Measurements from ENCODE around the gene CPLANE2.

The CPLANE2 gene

DNA sequence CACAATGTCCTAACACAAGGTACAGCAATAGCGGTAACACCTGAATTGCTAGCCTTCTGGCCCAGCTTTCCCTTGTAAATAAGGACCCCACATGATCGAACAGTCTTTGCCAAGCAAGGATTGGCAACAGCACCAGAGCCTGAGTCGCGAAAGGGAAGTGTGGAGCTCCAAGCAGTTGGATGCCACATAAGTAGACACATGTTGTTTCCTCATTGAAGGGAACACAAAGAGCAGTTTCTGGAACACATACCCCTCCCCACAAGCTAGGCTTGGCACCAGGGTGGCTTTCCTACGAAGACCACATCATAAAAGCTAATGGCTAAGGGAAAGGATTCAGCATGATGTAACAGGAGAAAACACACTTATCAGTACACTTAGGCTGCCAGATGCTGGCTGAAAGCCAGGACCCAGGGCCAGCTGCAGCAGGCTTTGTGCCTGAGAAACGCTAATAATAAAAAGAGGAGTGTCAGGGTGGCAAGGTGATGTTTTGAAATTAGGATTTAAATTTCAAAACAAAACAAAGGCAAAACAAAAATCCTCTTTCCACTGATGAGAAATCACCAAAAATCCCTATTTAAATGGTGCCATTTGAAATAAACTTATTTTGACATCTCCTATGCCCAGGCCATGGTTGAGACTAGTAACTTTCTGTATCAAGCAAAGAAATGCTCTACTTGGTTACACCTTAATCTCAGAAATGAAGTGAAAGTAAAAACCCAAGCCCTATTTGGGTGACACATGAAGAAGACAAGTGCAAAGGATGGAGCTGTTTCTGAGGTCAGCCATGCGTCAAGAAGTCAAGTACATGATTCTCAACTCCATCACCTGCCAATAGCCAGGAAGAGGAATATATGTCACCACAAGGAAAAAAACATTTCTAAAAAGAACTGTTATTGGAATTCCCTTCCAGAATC lies 11.9 kb upstream of the CPLANE2 start:
- peak; percentile 45 for DNase-seq

DNA sequence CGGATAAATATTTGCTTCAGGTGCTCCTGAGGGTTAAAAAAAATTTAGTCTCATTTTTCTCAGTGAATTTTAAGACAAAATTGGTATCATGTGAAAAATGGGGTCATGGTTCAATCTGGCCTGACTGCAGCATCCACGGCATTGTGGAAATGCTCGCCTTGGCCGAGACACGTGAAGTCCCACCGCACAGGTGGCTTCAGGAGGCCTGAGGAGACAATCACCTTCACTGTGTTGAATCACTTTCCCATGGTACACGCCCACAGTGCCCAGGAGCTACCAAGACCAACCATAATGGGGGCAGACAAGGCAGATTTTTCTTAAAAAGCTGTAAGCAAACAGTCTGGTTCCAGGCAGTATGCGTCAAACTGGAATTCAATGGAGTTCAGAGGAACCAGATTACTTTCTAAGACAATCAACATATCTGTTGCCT lies 11.0 kb upstream of the CPLANE2 start:
- peak; percentile 44 for DNase-seq

DNA sequence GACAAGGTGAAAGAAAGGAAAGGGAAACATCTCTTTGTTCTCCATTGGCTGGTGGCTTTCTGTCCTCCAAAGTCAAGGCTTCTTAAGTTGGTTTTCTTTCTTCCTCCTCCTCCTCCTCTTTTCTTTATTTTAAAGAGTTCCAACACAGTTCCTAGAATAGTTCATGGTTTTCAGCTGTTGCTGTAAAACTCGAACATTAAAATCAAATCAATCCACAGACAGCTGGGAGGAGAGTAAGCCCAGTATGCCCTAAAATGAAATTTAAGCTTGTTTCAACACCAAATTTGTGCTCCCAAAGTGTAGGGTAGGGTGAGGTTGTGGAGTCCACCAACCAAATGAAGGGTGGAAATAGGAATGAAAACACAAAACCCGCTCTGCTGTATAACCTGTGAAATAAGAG lies 10.5 kb upstream of the CPLANE2 start:
- DNase-seq = no peak

DNA sequence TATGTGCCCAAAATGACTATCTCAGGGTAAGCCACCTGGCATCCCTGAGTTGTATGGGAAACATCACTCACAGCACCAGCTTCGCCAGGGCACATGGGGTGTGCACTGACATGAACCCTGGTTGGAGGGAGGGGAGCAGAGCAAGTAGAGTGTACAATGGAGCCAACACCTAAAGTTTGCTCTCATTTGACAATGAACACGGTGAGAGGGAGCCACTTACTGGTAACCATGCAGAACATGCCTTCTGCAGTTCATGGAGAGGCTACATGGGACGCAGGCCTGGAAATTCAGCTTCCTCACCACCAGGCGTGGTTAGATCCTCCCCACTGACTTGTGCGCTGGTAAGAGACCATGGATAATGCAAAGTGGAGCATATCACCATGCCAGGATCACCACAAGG lies 10.0 kb upstream of the CPLANE2 start:
- DNase-seq = peak; percentile 37

DNA sequence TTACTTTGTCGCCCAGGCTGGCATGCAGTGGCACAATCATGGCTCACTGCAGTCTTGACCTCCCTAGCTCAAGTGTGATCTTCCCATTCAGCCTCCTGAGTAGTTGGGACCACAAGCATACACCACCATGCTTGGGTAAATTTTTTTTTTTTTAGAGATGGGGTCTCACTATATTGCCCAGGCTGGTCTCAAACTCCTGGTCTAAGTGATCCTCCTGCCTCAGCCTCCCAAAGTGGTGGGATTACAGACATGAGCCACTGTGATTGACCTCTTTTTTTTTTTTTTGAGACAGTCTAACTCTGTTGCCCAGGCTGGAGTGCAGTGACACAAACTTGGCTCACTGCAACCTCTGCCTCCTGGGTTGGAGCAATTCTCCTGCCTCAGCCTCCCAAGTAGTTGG lies 9.3 kb upstream of the CPLANE2 start:
- peak; percentile 14 for DNase-seq

DNA sequence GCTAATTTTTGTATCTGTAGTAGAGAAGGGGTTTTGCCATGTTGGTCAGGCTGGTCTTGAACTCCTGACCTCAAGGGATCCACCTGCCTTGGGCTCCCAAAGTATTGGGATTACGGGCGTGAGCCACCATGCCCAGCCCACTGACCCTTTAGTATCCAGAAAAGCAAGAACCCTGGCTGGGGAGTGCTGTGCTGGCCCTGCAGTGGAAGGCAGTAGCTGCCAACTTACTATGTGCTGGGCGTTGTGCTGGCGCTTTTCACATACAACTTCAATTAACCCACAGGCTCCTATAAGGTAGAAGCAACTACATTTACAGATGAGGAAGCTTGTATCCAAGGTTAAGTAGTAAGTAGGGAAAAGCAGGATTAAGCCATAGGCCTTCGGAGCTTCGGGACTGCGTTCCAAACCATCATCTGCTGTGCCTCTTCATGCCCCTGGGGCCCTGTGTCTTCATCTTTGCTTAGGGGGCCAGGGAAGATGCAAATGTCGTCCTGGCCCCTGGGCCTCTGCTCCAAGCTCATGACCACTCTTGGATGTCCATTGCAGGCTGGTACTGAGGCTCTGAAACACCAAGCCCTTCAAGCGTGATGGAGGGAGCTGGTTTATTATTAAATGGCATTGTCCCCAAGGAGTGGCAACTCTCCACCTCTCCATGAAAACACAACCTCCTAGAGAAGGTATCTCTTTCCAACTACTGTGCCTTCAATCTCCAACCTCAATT lies 8.7 kb upstream of the CPLANE2 start:
- peak; percentile 57 for DNase-seq

DNA sequence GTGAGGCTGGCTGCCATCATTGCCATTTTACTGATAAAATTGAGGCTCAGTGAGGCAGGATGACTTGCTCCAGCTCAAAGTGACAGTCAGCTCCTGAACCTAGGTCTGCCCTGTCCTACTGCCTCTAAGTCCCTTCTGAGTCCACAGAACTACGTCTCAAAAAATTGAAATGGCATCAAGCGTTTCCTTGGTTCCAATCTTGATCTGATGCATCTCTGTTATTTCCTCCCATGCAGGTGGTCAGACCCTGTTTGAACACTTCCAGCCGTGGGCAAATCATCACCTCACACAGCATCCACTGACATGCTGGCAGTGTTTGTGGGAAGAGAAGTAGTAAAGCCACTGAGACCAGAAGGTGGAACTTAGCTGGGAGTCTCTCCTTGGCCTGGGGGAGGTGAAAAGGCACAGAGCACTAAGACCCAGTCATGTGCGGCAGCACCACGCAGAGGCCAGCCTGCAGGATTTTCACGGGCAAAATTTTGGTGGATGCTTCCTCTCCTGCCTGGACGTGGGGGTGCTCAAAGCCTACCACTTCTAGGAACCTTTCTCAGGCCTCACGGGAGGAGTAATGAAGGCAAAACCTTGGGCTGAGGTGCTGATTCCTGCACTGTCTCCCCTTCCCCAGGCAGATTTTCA lies 7.8 kb upstream of the CPLANE2 start:
- DNase-seq = peak; percentile 28

DNA sequence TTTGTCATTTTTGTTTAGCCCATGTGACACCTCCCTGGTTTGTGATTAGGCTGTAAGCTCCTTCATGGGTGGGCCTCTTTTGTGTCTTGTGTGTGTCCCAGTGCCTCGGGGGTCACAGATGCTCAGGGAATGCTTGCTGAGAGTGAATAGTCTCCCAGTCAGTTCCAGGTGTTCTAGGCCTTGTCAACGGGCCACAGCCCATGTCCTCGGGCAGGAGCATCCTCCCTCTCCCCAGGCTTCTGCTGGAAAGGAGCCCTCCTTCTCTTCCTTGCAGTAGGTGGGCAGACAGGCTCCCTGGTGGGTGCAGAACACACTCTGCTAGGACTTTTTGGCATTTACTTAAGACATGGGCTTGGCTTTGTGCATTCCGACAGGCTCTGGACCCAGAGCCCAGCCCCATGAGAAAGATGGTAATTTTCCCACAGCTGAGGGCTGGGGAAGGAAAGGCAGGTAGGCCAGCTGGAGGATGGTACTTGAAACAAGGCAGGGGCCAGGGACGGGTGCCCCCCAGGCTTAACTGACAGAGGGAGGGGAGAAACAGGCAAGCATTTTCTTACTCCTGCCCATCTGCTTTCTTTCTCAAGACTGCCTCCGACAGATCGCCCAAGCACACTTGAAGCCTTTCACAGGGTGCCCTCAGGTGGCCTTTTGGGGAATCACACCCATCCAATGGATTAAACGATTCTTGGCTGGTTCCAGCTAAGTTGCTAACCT lies 7.1 kb upstream of the CPLANE2 start:
- DNase-seq = peak; percentile 90

DNA sequence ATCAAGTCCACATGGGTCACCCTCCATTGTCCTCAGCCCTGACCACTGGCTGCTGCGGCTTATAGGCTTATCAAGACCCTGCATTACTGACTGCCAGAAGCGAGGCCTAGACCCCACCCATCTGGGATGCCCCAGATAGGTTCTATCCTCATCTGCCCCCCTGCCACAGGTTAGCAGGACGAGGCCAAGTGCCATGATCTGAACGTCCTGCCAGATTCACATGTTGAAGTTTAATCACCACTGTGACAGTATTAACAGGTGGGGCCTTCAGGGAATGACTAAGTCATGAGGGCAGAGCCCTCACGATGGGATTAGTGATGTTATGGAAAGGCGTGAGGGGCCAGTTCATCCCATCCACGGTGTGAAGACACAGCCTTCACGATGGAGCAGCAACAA lies 6.2 kb upstream of the CPLANE2 start:
- no peak for DNase-seq

DNA sequence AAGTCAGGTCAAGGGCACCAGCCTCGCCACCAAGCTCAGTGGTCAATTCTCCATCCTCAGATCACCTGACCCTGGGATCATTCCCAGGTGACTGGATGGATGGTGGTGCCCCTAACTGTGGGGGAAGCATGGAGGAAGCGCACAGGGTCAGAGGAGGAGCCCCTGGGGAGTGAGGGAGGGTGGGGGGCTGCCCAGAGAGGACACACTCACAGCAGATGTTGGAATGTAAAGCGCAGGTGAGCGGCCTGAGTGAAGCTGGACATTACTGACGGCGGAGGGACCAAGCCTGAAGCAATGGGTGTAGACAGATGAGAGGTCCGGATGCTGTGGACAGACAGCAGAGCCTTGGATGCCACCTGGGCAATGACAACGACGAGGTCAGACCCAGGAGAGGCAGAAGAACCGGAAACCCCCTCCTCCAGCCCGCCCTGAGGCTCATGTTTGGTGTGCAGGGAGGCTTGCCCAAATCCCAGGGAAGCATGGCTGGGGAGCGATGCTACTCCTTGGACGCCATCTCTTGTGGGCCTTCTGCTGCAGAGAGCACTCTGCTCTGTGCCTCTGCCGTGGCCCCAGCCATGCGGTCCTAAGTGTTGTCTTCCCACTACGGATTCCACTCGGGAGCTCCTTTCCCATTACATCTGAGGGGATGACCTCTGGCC lies 5.7 kb upstream of the CPLANE2 start:
- DNase-seq = peak; percentile 56

DNA sequence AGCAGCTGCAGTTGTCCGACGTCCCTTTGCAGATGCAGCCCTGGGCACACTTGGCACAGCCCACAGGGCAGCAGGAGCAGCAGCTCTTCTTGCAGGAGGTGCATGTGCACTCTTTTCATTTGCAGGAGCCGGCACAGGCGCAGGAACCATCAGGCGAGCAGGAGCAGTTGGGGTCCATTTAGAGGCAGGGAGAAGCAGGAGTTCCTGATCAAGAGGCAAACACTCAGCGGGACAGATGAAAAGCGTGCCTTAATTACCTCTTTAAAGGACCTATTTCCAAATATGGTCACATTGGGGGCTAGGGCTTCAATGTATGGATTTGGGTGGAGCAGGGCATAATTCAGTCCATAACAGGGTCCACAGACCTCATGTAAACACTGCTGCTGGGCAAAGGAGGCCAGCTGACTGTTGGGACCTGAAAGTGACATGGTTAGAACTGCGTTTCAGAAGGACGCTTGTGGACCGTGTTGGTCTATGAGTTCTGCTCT lies 4.3 kb upstream of the CPLANE2 start:
- DNase-seq = peak; percentile 50

DNA sequence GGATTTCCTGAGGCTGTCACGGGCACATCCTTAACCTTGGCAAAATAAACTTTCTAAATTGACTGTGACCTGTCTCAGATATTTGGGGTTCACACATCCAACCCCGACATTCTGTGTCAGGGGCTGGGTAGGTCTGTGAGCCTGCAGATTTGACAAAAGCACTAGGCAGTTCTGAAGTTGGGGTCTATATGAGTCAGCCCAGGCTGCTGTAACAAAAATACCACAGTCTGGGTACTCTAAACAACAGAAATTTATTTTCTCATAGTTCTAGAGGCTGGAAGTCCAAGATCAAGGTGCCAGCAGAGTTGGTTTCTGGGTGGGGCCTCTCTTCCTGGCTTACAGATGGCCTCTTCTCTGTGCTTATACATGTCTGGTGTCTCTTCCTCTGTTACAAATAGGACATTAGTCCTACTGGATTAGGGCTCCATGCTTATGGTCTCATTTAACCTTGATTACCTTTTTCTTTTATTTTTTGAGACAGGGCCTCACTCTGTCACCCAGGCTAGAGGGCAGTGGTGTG lies 3.0 kb upstream of the CPLANE2 start:
- DNase-seq = no peak

DNA sequence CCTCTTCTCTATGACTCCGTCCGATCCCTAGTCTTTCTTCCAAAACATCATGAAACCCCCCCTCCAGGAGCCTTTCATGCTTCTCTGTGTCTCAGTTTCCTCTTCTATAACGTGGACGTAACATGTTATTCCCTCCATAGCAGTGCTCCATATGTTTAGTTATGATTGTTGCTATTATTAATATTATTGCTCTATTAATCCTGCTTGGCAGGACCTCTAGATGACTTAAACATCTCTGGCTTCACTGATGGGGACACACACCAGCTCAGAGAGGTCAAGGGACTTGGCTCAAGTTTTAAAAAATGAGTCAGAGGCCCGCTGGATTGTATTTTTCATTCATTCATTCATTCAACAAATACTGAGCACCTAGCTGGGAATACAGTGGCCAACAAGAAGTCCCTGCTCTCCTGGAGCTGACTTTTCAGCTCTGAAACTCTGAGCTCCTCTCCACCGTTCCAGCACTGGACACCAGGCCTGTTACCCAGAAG lies 404 bp upstream of the CPLANE2 start:
- no peak for DNase-seq

DNA sequence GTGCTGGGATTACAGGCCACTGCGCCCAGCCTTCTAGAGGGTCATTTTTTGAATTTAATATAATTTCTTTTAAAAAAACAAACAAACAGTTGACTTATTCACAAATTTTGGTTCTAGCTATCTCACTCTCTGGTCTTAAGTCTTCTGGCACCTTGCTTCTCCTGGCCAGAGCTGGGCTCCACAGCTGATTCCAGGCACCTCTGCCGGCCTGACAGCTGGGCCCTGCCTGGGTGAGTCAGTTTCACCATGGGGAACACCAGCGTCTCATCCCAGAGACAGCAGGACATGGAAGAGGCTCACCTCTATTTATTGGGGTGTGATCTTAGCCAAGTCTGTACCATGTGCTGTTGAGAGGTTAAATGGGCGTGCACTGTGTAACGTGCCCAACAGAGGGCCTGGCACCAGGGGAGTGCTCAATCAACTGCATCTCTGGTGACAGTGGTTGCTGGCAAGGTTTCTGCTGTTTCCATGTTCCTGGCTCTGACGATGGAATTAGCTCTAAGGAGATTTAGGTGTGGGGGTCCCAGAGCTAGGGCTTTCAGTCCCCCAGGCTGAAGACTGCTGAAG lies 956 bp downstream of the CPLANE2 start:
- DNase-seq = peak; percentile 84

DNA sequence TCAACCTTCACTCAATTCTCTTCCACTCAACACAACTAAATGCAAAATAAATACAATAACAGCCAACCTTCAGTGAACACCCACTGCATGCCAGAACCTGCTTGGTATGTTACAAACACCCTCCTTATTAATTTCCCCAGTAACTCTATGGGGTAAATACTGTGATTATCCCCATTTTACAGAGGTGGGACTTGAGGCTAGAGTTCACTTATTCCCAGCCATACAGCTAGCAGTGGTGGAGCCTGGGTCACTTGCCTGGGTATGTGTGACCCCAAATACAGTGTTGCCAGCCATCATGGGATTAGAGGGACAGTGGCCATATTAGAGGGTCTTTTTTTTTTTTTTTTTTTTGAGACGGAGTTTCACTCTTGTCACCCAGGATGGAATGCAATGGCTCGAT lies 1.6 kb downstream of the CPLANE2 start:
- no peak for DNase-seq

DNA sequence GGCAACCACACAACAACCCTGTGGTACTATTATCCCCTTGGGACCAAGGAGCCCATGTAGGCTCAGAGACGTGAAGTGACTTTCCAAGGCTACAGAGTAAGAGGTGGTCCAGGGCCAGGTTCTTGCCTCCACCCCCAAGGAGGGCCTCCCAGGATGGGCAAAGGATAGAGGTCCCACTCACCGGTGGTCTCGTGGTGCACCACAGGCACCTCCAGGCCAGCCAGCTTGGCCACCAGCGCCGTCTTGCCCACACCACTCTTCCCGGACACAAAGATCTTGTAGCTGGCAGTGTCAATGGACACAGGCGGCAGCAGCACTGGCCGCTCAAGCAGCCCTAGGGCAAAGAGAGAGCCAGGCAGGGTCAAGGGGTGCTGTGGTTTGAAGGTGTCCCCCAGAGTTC lies 3.6 kb downstream of the CPLANE2 start:
- no peak for DNase-seq

DNA sequence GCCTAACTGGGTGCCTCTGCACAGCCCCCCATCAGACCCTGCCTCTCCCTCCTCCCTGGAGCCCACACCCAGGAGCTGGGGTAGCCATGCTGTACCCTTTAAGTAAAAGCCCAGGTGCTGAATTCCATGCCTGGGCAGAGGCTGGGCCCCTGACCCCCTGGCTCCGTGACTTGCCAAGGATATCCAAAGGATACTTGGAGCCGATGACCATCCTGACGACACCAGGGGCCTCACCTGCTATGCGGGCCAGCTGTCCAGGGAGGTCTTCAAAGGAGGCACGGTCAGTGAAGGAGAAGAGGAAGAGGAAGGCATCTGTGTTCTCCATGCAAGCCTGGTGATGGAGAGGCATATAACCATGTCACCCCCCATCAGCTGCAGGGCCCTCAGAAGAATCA lies 4.7 kb downstream of the CPLANE2 start:
- DNase-seq = no peak

DNA sequence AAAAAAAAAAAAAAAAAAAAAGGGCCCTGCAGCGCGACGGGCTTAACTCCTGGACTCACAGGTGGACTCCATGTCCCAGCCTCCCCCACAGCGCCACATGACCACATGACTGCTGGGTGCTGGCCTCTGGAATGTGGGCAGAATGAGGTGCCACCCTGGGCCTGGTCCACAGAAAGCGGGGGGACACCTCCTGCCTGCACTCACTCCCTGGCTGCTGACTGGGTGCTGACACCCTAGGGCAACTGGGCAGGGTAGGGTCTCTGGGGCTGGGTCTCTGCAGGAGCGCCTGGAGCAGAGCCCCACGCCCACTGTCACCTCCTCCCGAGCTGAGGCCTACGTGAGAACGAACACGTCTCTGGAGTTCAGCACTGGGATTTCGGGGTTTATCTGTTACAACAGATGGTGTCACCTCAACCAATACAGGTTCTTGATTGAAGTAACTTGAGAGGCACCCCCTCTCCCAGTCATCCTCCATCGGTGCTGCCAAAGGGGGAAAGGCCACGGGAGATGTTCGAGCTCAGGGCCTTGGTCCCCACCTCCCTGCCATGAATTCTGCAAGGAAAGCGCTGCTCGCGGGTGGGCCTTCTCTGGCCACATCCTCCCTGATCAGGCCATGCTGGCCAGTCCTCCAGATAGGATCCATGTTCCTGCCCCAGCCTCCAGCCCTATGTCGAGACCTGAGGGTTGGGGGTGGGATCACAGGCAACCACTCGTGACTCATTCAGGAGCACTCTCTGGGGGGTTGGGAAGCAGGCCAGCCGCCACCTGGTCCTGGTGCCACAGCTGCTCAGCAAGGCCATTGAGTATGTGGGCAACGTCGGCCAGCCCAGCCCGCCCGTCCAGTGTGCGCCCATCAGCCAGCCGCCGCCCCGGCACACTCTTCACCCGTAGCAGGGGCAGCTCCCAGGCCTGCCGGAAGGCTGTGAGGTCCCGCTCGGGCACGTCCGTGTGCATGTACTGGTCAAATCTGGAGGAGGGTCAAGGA lies 5.4 kb downstream of the CPLANE2 start:
- DNase-seq = no peak

DNA sequence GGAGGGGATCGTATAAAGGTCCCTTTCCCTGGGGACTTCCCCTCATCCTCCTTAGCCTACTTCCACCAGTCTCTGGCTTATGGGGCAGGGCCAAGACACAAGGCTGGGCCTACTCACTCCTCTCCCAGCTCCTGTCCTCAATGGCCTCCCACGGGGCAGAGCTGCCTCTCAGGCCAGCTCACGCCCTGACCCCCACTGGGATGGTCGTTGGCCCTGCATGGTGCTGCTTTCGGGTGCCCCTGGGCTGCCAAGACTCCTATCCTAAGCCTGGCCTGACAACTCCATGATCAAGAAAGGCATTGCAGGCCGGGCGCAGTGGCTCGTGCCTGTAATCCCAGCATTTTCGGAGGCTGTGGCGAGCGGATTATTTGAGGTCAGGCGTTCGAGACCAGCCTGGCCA lies 6.2 kb downstream of the CPLANE2 start:
- DNase-seq = no peak

Data from activated effector memory CD4-positive, alpha-beta T cell treated with anti-CD3 and anti-CD28 coated beads, Interleukin-2, amount 50 U/mL, for 16 hours (primary cell).